C4-2B (cell line): ENCODE results near the gene SIMC1.

Experiments used
- H3K27ac ChIP-seq: fragments of 450-650 bp; 2 replicates; pipeline ENCODE4 v1.5.1; 2017
- ZFX ChIP-seq: fragments of 450-650 bp; IDR thresholded peaks from 2 replicates; pipeline ENCODE4 v1.6.1; 2017
- TF ChIP-seq, protein P1 (sequence below): fragments of 450-650 bp; conservative IDR thresholded peaks from 2 replicates; pipeline ENCODE4 v1.5.1; 2017; ENCODE audit warnings: mild to moderate bottlenecking

Gene SIMC1

DNA sequence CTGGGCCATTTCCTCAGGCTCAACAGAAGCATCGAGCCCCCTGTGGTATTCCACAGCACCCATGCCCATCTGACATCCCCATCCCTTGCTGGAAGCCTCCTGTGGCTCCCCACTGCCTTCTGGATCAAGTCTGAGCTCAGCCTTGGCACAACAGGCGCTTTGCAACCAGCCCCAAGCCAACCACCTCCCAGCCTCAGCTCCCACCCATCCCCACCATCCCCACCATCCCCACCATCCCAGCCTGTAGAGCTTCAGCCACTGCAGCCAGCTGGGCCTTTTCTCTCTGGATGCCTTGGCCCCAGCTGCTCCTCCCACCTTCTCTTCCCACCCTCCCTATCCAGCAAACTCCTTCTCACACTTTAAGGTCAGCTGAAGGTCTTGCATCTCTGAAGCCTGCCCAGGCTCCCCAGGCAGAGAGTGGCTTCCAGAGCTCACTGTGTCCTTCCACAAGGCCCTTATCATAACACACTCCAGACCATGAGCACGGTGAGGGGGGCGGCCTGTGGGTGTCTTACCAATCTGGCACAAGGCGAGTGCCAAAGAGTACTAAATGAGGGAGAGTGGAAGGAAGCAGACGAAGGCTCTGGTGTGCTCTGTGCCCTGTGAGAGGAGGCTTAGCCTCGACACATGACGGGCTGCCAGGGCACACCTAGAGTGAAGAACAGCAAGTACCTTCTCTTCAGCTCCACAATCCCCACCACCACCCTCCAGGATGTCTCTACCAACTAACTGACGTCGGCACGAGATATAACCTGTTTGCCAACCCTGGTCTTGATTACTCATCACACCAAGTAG is 156.9 kb downstream of the SIMC1 start:
- TF ChIP-seq, protein P1, sequence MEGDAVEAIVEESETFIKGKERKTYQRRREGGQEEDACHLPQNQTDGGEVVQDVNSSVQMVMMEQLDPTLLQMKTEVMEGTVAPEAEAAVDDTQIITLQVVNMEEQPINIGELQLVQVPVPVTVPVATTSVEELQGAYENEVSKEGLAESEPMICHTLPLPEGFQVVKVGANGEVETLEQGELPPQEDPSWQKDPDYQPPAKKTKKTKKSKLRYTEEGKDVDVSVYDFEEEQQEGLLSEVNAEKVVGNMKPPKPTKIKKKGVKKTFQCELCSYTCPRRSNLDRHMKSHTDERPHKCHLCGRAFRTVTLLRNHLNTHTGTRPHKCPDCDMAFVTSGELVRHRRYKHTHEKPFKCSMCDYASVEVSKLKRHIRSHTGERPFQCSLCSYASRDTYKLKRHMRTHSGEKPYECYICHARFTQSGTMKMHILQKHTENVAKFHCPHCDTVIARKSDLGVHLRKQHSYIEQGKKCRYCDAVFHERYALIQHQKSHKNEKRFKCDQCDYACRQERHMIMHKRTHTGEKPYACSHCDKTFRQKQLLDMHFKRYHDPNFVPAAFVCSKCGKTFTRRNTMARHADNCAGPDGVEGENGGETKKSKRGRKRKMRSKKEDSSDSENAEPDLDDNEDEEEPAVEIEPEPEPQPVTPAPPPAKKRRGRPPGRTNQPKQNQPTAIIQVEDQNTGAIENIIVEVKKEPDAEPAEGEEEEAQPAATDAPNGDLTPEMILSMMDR: no peak
- no peak for TF ChIP-seq ZFX
- no peak overlapping the region for H3K27ac ChIP-seq
